ENCODE measurements around the gene USH2A.

DNA sequence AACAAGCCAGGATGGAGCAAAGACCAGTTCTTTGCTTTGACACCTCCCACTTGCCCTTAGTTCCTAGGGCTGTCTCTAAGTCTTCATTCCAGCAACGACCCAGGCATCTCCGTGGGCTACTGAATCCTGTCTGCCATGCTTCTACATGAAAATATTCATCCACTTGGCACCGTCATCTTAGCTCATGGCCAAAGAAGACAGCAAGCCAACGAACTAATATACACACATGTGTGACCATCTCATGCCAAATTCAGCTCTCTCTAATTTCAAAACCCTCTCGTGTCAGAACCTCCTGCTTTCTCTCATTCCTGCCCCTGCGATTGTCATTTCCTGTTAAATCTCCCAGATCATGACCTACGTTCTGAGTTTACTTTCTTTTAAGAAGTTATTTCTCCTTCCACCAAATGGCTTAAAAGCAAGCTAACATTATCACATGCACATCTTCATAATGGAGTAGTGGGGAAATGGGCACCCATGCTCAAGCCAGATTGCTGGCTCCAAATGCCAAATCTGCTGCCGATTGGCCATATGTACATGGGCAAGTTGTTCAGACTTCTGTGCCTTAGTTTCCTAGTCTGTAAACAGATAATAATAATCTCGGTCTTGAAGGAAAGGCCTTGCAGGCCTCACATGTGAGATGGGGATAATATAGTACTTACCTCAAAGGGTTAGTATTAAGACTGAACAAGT lies 373.4 kb downstream of the USH2A start:
- TF ChIP-seq, protein P1, sequence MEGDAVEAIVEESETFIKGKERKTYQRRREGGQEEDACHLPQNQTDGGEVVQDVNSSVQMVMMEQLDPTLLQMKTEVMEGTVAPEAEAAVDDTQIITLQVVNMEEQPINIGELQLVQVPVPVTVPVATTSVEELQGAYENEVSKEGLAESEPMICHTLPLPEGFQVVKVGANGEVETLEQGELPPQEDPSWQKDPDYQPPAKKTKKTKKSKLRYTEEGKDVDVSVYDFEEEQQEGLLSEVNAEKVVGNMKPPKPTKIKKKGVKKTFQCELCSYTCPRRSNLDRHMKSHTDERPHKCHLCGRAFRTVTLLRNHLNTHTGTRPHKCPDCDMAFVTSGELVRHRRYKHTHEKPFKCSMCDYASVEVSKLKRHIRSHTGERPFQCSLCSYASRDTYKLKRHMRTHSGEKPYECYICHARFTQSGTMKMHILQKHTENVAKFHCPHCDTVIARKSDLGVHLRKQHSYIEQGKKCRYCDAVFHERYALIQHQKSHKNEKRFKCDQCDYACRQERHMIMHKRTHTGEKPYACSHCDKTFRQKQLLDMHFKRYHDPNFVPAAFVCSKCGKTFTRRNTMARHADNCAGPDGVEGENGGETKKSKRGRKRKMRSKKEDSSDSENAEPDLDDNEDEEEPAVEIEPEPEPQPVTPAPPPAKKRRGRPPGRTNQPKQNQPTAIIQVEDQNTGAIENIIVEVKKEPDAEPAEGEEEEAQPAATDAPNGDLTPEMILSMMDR (conservative IDR thresholded peaks at IDR 0.05; ENCODE audit: low read depth, low read length), result no peak
- TF ChIP-seq EZH2 (IDR thresholded peaks at IDR 0.05; ENCODE audit: borderline replicate concordance, low read depth, low read length, poor library complexity, severe bottlenecking), result no peak

Data from A673 (cell line).